Fibroblast of mammary gland (primary cell): ENCODE results near the gene FGF19.

Source experiments
- DNase-seq: peaks from one replicate; pipeline ENCODE4 v3.0.0-alpha.2; 2010; ENCODE audit warnings: low read depth
- H3K4me3 ChIP-seq: 2 replicates; pipeline ENCODE4 v1.5.1; 2011; ENCODE audit warnings: low read depth, mild to moderate bottlenecking, low read length, moderate library complexity; ENCODE audit not compliant: control insufficient read depth
- TF ChIP-seq, protein P1 (sequence below): conservative IDR thresholded peaks from 2 replicates; pipeline ENCODE4 v1.5.1; 2011; ENCODE audit warnings: low read depth, low read length, inconsistent platforms; ENCODE audit not compliant: control insufficient read depth, insufficient read depth

FGF19 gene

DNA sequence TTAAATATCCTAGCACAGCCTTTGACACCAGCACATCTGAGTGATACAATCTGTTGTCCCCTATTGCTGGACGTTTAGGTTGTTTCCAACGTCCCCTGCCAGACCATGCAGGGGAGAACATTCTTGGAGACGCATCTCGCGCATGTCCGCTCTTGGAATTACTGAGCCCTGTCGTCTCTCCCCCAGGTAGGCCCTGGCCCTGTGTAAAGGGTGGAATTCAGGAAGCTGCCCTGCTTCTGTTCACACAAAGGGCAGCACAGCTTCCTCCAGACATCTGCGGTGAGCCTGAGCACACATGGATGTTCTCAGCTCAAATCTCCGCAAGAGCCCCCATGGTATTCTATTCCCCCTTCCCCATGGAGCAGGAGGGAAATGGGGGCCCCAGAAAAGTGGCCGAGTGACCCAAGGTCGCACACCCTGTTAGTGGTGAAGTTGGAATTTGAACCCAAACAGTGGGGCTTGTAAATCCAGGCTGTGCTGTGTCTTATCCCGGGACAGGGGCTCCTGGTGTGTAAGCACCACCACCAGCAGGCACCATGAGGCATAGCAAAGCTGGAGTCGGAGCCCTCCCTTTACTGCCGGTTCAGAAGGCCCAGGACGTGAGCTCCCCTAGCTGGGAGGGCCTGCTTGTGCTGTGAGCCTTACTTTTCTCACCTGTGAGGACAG is 5.0 kb upstream of the FGF19 start:
- TF ChIP-seq, protein P1, sequence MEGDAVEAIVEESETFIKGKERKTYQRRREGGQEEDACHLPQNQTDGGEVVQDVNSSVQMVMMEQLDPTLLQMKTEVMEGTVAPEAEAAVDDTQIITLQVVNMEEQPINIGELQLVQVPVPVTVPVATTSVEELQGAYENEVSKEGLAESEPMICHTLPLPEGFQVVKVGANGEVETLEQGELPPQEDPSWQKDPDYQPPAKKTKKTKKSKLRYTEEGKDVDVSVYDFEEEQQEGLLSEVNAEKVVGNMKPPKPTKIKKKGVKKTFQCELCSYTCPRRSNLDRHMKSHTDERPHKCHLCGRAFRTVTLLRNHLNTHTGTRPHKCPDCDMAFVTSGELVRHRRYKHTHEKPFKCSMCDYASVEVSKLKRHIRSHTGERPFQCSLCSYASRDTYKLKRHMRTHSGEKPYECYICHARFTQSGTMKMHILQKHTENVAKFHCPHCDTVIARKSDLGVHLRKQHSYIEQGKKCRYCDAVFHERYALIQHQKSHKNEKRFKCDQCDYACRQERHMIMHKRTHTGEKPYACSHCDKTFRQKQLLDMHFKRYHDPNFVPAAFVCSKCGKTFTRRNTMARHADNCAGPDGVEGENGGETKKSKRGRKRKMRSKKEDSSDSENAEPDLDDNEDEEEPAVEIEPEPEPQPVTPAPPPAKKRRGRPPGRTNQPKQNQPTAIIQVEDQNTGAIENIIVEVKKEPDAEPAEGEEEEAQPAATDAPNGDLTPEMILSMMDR = no peak
- no peak for DNase-seq
- H3K4me3 ChIP-seq = no peak overlapping the region

DNA sequence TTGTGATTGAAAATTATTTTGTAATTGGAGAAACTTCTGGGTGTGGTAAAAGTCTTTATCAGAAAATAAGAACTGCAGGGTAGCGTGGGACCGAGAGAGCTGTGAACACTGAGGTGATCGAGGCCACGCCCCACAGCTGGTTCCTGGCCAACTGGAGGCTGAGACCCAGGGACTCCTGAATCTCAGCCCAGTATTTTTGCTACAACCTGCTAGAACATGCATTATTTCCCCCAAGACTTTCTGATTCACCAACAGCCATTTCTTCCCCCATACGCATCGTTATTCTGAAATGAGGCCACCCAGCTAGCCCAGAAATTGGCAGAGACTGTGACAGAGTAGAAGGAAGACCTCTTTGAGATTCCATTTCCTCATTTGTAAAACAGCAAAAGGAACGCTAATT is 3.4 kb upstream of the FGF19 start:
- no peak overlapping the region for H3K4me3 ChIP-seq
- no peak for DNase-seq
- TF ChIP-seq, protein P1 = no peak

DNA sequence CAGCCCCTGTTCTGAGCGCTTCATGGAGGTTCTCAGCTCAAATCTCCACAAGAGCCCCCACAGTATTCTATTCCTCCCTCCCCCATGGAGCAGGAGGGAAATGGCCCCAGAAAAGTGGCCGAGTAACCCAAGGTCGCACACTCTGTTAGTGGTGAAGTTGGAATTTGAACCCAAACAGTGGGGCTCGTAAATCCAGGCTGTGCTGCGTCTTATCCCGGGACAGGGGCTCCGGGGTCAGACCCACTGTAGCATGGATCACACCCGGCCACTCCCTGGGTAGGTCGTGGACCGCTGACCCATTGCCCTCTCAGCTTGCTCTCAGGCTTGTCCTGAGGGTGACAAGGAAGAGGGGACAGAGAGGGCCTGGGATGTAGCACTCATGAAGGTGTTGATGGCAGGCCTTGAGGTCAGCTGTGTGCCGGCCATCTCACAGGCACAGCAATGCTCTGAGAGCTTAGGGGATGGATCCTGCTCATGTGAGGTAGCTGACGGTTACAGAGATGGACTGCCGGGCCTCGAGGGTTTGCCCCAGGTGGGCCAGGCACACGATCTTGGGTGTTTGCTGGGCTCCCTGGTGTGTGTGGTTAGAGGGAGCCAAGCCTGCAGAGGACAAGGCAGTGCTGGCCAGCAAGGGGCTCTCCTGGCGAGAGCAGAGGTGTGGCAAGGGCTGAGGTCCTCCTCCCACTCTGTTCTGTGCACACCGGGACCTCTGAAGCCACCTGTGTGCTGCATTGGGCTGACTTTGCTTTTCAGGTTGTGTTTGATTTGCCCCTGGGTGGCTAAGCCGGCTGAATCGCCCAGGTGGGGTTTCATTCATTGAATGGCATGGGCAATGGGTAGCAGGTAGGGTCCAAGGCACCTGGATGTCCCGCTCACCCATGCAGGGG is 2.3 kb upstream of the FGF19 start:
- H3K4me3 ChIP-seq = no peak overlapping the region
- TF ChIP-seq, protein P1 = no peak
- DNase-seq = no peak

DNA sequence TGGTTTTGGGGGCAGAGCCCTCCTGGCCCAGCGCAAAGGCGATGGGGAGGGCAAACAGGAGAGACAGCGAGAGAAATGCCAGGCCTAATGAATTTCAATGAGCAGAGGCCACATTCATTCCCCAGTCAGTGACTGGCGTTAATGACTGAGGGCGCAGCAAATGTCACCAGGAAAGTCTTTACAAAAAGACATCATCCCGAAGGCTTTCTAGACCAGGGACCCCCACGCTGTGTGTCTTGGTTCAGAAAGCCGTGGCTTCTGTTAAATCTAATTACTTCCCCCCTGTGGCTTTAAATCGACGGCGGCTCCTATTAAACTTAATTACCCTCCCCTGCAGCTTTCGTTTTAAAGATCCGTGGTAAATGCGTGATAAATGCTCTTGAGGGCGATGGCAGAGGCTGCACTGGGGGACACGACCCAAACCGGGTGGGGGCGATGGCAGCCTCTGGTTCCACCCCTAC is 1.6 kb upstream of the FGF19 start:
- TF ChIP-seq, protein P1 = no peak
- no peak overlapping the region for H3K4me3 ChIP-seq
- no peak for DNase-seq

DNA sequence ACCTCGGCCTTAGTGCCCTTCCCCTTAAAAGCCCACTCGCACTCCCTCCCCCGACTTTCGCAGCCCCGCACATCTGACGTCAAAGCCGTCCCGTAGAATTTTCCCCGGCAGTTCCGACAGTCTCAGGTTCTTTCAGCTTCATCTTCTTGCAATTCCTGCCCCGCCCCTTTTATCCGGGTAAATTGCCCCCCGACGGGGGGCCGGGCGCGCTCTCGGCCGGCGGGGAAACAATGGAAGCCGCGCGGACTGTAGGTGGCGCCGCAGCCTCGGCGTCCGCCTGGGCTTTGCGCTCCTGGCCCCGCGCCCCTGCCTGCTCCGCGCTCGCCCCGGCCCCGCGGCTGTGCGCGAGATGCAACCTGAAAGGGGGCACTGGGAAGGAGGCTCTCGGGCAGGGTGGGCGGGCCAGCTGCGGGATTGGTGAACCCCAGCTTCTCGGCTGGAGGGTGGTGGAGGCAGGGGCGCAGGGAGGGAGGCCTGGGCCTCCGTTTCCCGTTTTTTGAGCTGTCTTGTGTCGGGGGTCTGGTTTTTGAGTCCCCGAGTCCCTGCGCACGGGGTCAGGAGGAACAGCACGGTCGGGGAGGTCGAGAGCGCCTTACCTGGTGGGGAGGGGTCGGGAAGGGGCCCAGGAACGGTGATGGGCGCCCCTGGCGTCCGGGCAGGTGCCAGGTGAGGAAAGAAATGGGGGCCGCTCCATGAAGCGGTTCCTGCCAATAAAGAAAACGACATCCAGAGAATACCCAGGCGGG is 859 bp upstream of the FGF19 start:
- DNase-seq = no peak
- H3K4me3 ChIP-seq = no peak overlapping the region
- TF ChIP-seq, protein P1 = no peak

DNA sequence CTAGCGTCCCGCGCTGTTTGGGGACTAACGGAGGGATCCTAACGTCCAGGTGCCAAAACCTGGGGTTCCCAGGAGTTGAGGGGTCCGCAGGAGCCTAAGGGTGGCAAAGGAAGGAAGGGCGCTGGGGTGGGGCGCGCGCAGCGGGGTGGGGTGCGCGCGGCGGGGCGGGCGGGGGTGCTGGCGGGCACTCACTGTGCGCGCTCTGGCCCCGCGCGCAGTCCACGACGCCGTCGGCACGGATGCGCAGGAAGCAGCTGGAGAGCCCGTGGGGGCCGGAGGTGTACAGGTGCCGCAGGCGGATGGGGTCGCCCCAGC is 412 bp downstream of the FGF19 start:
- DNase-seq = no peak
- TF ChIP-seq, protein P1 = no peak
- H3K4me3 ChIP-seq = no peak overlapping the region
